ENCODE measurements around the gene ABR. TPM values are rescaled to one million over a fixed set of nuclear protein-coding genes. Genes with fewer than 3 reads are reported as not detected.
"Not testable (repeated sequence)": the region's sequence is repeated elsewhere in the genome, so short reads cannot be mapped to it uniquely, and the experiment has no call there.

ABR gene
- total RNA-seq, 4 donors from 2014 or later, result 35.4 to 192 (median 138) TPM

DNA sequence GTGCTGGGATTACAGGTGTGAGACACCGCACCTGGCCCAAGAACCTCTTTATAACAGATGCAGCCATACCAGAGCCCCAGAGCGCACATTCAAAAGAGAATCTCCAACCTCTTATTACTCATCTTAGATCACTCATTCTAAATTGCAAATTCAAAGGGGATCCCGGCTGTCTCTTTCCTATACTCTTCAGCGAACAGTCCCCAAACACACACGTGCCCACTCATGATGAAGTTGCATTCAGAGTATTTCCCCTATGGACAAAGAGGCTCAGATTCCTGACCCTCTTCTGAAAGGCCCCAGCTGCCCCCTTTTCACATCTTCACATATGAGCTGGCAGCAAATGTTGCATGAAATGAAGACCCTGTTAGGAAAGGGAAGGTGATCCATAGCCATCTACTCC lies 22.5 kb upstream of the ABR start:
- intact Hi-C loops (cut with DNase I; ENCODE audit: low total_unique reads), result no loop called here
- H3K4me1 ChIP-seq, result no peaks in the 10 kb centered on the region
- H3K27ac ChIP-seq, result no peak overlapping the region
- TF ChIP-seq, protein P1, sequence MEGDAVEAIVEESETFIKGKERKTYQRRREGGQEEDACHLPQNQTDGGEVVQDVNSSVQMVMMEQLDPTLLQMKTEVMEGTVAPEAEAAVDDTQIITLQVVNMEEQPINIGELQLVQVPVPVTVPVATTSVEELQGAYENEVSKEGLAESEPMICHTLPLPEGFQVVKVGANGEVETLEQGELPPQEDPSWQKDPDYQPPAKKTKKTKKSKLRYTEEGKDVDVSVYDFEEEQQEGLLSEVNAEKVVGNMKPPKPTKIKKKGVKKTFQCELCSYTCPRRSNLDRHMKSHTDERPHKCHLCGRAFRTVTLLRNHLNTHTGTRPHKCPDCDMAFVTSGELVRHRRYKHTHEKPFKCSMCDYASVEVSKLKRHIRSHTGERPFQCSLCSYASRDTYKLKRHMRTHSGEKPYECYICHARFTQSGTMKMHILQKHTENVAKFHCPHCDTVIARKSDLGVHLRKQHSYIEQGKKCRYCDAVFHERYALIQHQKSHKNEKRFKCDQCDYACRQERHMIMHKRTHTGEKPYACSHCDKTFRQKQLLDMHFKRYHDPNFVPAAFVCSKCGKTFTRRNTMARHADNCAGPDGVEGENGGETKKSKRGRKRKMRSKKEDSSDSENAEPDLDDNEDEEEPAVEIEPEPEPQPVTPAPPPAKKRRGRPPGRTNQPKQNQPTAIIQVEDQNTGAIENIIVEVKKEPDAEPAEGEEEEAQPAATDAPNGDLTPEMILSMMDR (IDR thresholded peaks at IDR 0.05), result no peak
- no peak for TF ChIP-seq POLR2A (IDR thresholded peaks at IDR 0.05)
- H3K9me3 ChIP-seq, result no peaks in the 10 kb centered on the region
- H3K36me3 ChIP-seq, result no peaks in the 10 kb centered on the region
- no peak overlapping the region for H3K4me3 ChIP-seq
- no peaks in the 10 kb centered on the region for H3K27me3 ChIP-seq
- no peak for DNase-seq

DNA sequence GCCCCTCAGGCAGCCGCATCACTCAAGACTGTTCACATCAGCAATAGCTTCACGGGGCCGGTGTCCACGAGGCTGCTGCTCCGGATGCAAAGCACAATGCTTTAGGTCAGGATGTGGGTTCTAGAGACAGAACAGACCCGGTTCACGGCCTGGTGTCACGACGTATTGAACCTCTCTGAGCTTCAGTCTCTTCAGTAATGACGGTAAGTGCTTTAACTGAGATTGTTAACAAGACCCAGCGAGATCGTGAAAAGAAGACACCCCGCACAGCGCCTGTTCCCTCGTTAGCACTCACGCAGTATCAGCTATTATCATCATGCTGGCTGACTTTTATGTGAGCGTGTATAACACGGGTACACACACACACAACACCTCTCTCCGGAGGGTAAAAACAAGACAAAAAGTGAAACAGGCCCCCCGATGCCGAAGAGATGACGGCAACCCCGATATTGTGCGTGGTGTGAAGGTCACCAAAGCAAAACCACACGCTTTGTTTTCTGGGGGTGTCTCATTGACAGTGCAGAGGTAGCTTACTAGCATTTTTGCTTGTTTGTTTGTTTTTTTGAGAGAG lies 21.4 kb upstream of the ABR start:
- Histone ChIP-seq H3K4me1 (no peaks in the 10 kb centered on the region), H3K27me3 (no peaks in the 10 kb centered on the region), H3K36me3 (no peaks in the 10 kb centered on the region), H3K9me3 (no peaks in the 10 kb centered on the region), H3K4me3 (no peak overlapping the region), H3K27ac (no peak overlapping the region)
- no peak for DNase-seq
- intact Hi-C loops (cut with DNase I; ENCODE audit: low total_unique reads), result no loop called here
- no peak for TF ChIP-seq POLR2A (IDR thresholded peaks at IDR 0.05)
- TF ChIP-seq, protein P1 (IDR thresholded peaks at IDR 0.05), result no peak

DNA sequence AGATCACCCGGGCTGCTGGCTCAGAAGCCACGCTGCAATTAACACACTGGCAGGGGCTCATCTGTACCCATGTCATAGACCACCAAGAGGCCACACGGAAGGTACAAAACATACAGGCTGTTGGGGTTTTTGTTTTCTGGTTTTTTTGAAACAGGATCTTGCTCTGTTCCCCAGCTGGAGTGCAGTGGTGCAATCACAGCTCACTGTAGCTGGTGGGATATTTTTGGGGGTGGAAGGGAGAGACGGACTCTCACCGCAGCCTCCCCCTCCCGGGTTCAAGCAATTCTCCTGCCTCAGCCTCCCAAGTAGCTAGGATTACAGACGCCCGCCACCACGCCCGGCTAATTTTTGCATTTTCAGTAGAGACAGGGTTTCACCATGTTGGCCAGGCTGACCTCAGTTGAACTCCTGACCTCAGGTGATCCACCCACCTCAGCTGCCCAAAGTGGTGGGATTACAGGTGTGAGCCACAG lies 19.5 kb upstream of the ABR start:
- intact Hi-C loops (cut with DNase I; ENCODE audit: low total_unique reads); H3K27ac ChIP-seq; H3K27me3 ChIP-seq: not testable (repeated sequence)

DNA sequence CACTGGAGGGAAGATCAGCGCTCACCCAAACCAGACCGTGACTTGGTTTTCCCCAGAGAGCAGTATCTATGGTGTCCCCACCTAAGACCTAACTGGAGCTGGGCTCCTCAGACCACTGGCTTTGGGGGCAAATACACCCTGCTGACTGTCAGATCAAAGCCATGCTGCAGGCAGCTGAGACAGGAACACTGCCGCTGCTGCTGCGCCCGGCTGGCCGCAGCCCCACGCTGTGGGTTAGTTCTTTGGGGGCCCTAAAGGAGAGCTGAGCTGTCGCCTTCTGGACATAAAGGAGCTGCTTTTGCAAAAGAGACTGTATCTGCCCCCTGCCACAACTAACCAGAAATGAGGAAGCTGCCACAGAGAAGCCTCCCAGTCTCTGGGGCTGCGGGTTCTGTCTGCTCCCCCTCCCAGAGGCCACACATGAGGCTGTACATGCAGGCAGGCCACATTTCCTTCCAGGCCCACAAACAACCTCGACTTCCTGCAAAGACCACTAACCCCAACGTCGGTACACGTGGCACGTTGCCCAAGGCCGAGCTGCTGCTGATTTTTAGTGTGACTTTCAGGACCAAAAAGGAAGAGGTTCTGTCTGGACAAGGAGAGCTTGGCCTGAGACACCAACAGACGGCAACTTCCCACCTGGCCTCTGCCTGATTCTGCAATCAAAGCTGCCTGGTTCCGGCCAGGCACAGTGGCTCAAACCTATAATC lies 18.2 kb upstream of the ABR start:
- H3K27me3 ChIP-seq, result no peaks in the 10 kb centered on the region
- H3K36me3 ChIP-seq, result no peaks in the 10 kb centered on the region
- no peaks in the 10 kb centered on the region for H3K4me1 ChIP-seq
- H3K4me3 ChIP-seq, result no peak overlapping the region
- TF ChIP-seq, protein P1 (IDR thresholded peaks at IDR 0.05), result no peak
- no peak for TF ChIP-seq POLR2A (IDR thresholded peaks at IDR 0.05)
- intact Hi-C loops (cut with DNase I; ENCODE audit: low total_unique reads), result no loop called here
- DNase-seq, result peak; percentile 44 to 59
- H3K27ac ChIP-seq, result peak overlapping the region in 1 of 2 donors; percentile 54
- no peaks in the 10 kb centered on the region for H3K9me3 ChIP-seq

More for the DNA sequence above, 19.5 kb upstream of the ABR start:
- H3K36me3 ChIP-seq, H3K9me3 ChIP-seq, H3K4me3 ChIP-seq, DNase-seq, H3K4me1 ChIP-seq: not testable (repeated sequence)

DNA sequence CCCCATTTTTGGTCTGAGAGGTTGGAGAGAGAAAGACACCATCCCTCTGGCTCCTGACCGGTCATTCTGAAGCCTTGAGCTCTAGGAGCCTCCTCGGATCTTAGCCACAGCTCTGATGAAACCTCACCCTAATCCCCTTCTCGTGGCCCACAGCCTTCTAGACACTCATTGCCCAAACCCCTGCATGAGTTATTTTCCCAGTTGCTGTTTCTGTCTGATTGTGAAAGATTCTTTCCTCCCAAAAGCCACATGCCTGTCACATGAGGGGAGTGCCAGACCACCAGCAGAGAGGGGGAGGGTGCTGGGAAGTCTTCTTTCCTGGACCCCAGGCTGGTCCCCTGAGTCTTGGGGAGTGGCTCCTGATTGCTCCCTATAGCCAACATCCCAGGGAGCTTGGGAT lies 17.6 kb upstream of the ABR start:
- H3K27me3 ChIP-seq, result no peaks in the 10 kb centered on the region
- TF ChIP-seq, protein P1 (IDR thresholded peaks at IDR 0.05), result no peak
- no peak for TF ChIP-seq POLR2A (IDR thresholded peaks at IDR 0.05)
- intact Hi-C loops (cut with DNase I; ENCODE audit: low total_unique reads), result no loop called here
- H3K36me3 ChIP-seq, result no peaks in the 10 kb centered on the region
- no peaks in the 10 kb centered on the region for H3K4me1 ChIP-seq
- no peak overlapping the region for H3K4me3 ChIP-seq
- peak in 1 of 2 donors; percentile 37 for DNase-seq
- peak overlapping the region in 1 of 2 donors; percentile 49 for H3K27ac ChIP-seq
- H3K9me3 ChIP-seq, result no peaks in the 10 kb centered on the region
